SK-N-SH treated with all-trans-retinoic acid at 6 μM for 48 hours (cell line): ENCODE data around the gene MMP2.

Source experiments
- ATAC-seq: fragments of 200-7000 bp; cut with Tn5 transposase; 3 replicates; pipeline ENCODE4 v1.9.1; 2020; ENCODE audit warnings: mild to moderate bottlenecking, moderate library complexity
- ARNTL ChIP-seq: fragments of 450-650 bp; formaldehyde crosslinking; IDR thresholded peaks from 2 replicates; pipeline ENCODE4 v1.5.0; 2020; ENCODE audit warnings: low read depth, mild to moderate bottlenecking, moderate library complexity, borderline replicate concordance
- BACH2 ChIP-seq: fragments of 250-450 bp; sonication (Bioruptor Pico); IDR thresholded peaks from 2 replicates; pipeline ENCODE4 v1.9.0; 2021; ENCODE audit warnings: mild to moderate bottlenecking, borderline replicate concordance
- CSDC2 ChIP-seq: fragments of 250-450 bp; sonication (Bioruptor Pico); IDR thresholded peaks from 2 replicates; pipeline ENCODE4 v1.5.0; 2020; ENCODE audit warnings: mild to moderate bottlenecking, moderate library complexity
- CSRNP3 ChIP-seq: fragments of 250-450 bp; sonication (Bioruptor Pico); IDR thresholded peaks from 2 replicates; pipeline ENCODE4 v1.5.1; 2021; ENCODE audit warnings: mild to moderate bottlenecking, moderate library complexity
- ESRRG ChIP-seq: fragments of 250-450 bp; sonication (Bioruptor Pico); IDR thresholded peaks from 2 replicates; pipeline ENCODE4 v1.6.1; 2021; ENCODE audit warnings: mild to moderate bottlenecking
- GLIS3 ChIP-seq: fragments of 250-450 bp; sonication (Bioruptor Pico); IDR thresholded peaks from 2 replicates; pipeline ENCODE4 v1.5.0; 2020; ENCODE audit warnings: mild to moderate bottlenecking, moderate library complexity
- ISL1 ChIP-seq: fragments of 250-450 bp; sonication (Bioruptor Pico); IDR thresholded peaks from 2 replicates; pipeline ENCODE4 v2.1.2; 2022; ENCODE audit warnings: mild to moderate bottlenecking, moderate library complexity
- OSR1 ChIP-seq: fragments of 250-450 bp; sonication (Bioruptor Pico); IDR thresholded peaks from 2 replicates; pipeline ENCODE4 v1.8.0; 2022; ENCODE audit warnings: moderate library complexity, mild to moderate bottlenecking, inconsistent platforms
- PATZ1 ChIP-seq: fragments of 250-450 bp; sonication (Bioruptor Pico); IDR thresholded peaks from 2 replicates; pipeline ENCODE4 v1.8.0; 2020; ENCODE audit warnings: mild to moderate bottlenecking, moderate library complexity, borderline replicate concordance
- PPARA ChIP-seq: fragments of 250-450 bp; sonication (Bioruptor Pico); IDR thresholded peaks from 2 replicates; pipeline ENCODE4 v1.5.0; 2020; ENCODE audit warnings: mild to moderate bottlenecking, borderline replicate concordance
- RARB ChIP-seq: fragments of 250-450 bp; sonication (Bioruptor Pico); IDR thresholded peaks from 2 replicates; pipeline ENCODE4 v1.8.0; 2021; ENCODE audit warnings: mild to moderate bottlenecking, moderate library complexity
- SNAI2 ChIP-seq: fragments of 250-450 bp; sonication (Bioruptor Pico); IDR thresholded peaks from 2 replicates; pipeline ENCODE4 v1.5.0; 2020; ENCODE audit warnings: mild to moderate bottlenecking, moderate library complexity
- TCF4 ChIP-seq: fragments of 250-450 bp; sonication (Bioruptor Pico); IDR thresholded peaks from 2 replicates; pipeline ENCODE4 v1.8.0; 2021; ENCODE audit warnings: mild to moderate bottlenecking, moderate library complexity, borderline replicate concordance
- TOX ChIP-seq: fragments of 250-450 bp; sonication (Bioruptor Pico); IDR thresholded peaks from 2 replicates; pipeline ENCODE4 v1.8.0; 2021; ENCODE audit warnings: mild to moderate bottlenecking, moderate library complexity, borderline replicate concordance
- ZC3H10 ChIP-seq: fragments of 250-450 bp; sonication (Bioruptor Pico); IDR thresholded peaks from 2 replicates; pipeline ENCODE4 v1.5.1; 2021; ENCODE audit warnings: mild to moderate bottlenecking, moderate library complexity
- ZFP3 ChIP-seq: fragments of 250-450 bp; sonication (Bioruptor Pico); IDR thresholded peaks from 2 replicates; pipeline ENCODE4 v1.5.0; 2020; ENCODE audit warnings: mild to moderate bottlenecking, moderate library complexity
- ZFP30 ChIP-seq: fragments of 450-650 bp; formaldehyde crosslinking; IDR thresholded peaks from 2 replicates; pipeline ENCODE4 v1.5.0; 2022; ENCODE audit warnings: mild to moderate bottlenecking, moderate library complexity
- ZNF8 ChIP-seq: fragments of 450-650 bp; formaldehyde crosslinking; IDR thresholded peaks from 2 replicates; pipeline ENCODE4 v1.5.0; 2020; ENCODE audit warnings: mild to moderate bottlenecking, moderate library complexity
- TF ChIP-seq, protein P1 (sequence below): fragments of 250-450 bp; sonication (Bioruptor Pico); IDR thresholded peaks from 2 replicates; pipeline ENCODE4 v1.5.1; 2020; ENCODE audit warnings: low read depth, mild to moderate bottlenecking, moderate library complexity

The MMP2 gene

DNA sequence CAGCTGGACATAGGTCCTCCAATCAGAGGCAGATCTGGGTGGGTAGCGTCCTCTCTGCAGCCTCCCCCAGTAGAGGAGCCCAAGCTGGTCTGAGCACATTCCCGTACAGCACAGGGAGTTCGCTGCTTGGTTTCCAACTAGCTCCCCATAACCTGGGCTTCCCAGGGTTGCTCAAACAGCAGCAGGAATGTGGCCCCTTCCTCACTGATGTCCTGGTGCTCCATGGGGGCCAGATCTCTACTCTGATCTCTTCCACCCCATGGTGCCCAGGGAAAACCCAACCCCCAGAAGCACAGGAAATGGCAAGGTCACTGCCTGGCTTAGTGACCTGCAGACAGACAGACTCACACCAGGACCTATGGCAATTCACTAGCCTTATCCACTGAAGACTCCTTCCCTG, 11.1 kb upstream of the MMP2 start:
- TF ChIP-seq ZNF8 (CRISPR knock-in tag) (no peak), ZC3H10 (no peak), RARB (CRISPR knock-in tag) (no peak), PATZ1 (CRISPR knock-in tag) (no peak), TOX (no peak), ISL1 (CRISPR knock-in tag) (no peak), ZFP30 (CRISPR knock-in tag) (no peak), ARNTL (CRISPR knock-in tag) (no peak)
- TF ChIP-seq, all 23 proteins: peak for 0
- no peak for ATAC-seq

GRCh38 chr16:55468352-55468990, 10.5 kb upstream of the MMP2 start:
- TF ChIP-seq SNAI2 (CRISPR knock-in tag) (no peak), ISL1 (CRISPR knock-in tag) (no peak), ZFP3 (CRISPR knock-in tag) (no peak), ESRRG (no peak), PATZ1 (CRISPR knock-in tag) (no peak), ZC3H10 (no peak), CSRNP3 (no peak), GLIS3 (CRISPR knock-in tag) (no peak), BACH2 (CRISPR knock-in tag) (no peak), PPARA (no peak)
- TF ChIP-seq, protein P1, sequence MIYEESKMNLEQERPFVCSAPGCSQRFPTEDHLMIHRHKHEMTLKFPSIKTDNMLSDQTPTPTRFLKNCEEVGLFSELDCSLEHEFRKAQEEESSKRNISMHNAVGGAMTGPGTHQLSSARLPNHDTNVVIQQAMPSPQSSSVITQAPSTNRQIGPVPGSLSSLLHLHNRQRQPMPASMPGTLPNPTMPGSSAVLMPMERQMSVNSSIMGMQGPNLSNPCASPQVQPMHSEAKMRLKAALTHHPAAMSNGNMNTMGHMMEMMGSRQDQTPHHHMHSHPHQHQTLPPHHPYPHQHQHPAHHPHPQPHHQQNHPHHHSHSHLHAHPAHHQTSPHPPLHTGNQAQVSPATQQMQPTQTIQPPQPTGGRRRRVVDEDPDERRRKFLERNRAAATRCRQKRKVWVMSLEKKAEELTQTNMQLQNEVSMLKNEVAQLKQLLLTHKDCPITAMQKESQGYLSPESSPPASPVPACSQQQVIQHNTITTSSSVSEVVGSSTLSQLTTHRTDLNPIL: no peak
- no peak for ATAC-seq

GRCh38 chr16:55469821-55470532, 9.0 kb upstream of the MMP2 start:
- no peak for ATAC-seq
- TF ChIP-seq OSR1 (CRISPR knock-in tag): no peak
- no peak for TF ChIP-seq CSDC2 (CRISPR knock-in tag)
- no peak for TF ChIP-seq TCF4 (CRISPR knock-in tag)

DNA sequence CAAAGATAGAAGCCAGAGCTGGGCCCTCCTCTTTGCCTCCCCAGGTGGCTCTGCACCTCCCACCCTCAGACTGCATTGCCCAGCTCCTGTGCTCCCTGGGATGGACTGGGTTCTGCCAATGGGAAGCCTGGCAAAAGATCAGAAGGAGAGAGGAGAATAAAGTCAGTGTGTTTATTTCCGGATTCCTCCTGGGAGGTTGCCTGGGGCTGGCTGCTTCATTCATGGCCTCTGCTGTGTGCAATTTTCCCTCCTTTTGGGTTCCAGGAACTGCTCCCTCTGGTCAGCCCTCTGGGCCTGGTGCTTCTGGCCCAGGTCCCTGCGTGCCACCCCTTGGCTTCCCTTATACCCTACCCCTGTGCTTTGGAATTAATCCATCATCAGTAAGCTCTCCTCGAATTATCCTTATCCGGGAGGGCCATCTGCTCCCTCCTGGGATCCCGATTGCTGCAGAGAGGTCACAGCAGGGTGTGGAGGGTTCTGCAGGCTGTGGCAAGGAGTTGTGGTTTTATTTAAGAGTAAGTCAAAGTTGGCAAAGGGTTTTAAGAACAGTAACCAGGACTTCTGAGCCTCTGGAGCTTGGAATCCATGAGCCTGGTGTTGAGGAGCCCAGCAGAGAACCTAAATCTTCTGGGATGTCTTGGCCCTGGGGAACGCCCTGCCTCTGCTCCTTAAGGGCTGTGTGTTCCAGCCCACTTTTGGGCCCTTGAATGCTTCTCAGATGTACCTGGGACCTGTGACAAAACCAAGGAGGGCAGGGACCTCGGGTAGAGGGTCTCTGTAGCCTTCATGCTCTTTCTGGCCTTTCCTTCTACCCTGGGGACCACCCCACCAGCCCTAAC, 8.2 kb upstream of the MMP2 start:
- no peak for TF ChIP-seq BACH2 (CRISPR knock-in tag)
- ATAC-seq: peak; percentile 65
